CD4-positive, alpha-beta T cell (primary cell): Measurements from ENCODE around the gene RHOF. TPM values are rescaled to one million over a fixed set of nuclear protein-coding genes. Genes with fewer than 3 reads are reported as not detected.
A peak's percentile ranks its signal among the peaks of the same experiment; 100 is the strongest.

Experiments used
- ATAC-seq: fragments of 200-7000 bp; cut with Tn5 transposase; one replicate; pipeline ENCODE4 v1.10.0; 2022; ENCODE audit warnings: mild to moderate bottlenecking; ENCODE audit not compliant: poor library complexity
- CTCF ChIA-PET: fragments of 350-600 bp; sonication (Branson Sonifier 250); formaldehyde crosslinking; loops from one replicate; lab custom pipeline; 2021; ENCODE audit warnings: antibody characterized with exemption, inconsistent platforms; lab: Charles Lee
- POLR2A ChIA-PET: fragments of 350-600 bp; sonication (Branson Sonifier 250); formaldehyde crosslinking; loops from one replicate; lab custom pipeline; 2021; ENCODE audit warnings: antibody characterized with exemption, inconsistent platforms; lab: Charles Lee
- DNase-seq, 14 experiments: peaks; one replicate each; pipeline ENCODE4 v3.0.0-alpha.2; 2013 to 2020; ENCODE audit warnings: mixed read lengths in 2 of 14
- H3K27ac ChIP-seq, 2 donors: one replicate each; pipeline versions ENCODE4 v1.5.1 to v1.7.0; 2013; ENCODE audit warnings: low read length in 2 of 2, low read depth in 1 of 2, mild to moderate bottlenecking in 1 of 2
- H3K27me3 ChIP-seq, 2 experiments: 1 replicate in 1 of 2; 2 replicates in 1 of 2; pipeline versions ENCODE4 v1.6.1 to v1.7.0; 2013; ENCODE audit warnings: low read length in 2 of 2, control low read depth in 1 of 2, mild to moderate bottlenecking in 1 of 2, moderate library complexity in 1 of 2; ENCODE audit not compliant: insufficient read depth in 2 of 2, control insufficient read depth in 1 of 2
- H3K36me3 ChIP-seq: one replicate; pipeline ENCODE4 v1.6.1; 2013; ENCODE audit warnings: low read length, control low read depth; ENCODE audit not compliant: insufficient read depth
- H3K4me1 ChIP-seq: one replicate; pipeline ENCODE4 v1.6.1; 2013; ENCODE audit warnings: low read length, control low read depth; ENCODE audit not compliant: insufficient read depth
- H3K4me3 ChIP-seq: one replicate; pipeline ENCODE4 v1.5.1; 2013; ENCODE audit warnings: mild to moderate bottlenecking, low read length, moderate library complexity
- H3K9me3 ChIP-seq, 2 experiments: 1 replicate in 1 of 2; 2 replicates in 1 of 2; pipeline versions ENCODE4 v1.6.1 to v1.7.0; 2013; ENCODE audit warnings: low read length in 2 of 2, mild to moderate bottlenecking in 2 of 2, control low read depth in 1 of 2, moderate library complexity in 1 of 2; ENCODE audit not compliant: control insufficient read depth in 1 of 2, insufficient read depth in 1 of 2
- H3K27ac Mint-ChIP-seq: one replicate; pipeline ENCODE4 v1.8.0; 2020; ENCODE audit warnings: mixed read lengths
- H3K27me3 Mint-ChIP-seq: one replicate; pipeline ENCODE4 v1.8.0; 2021; ENCODE audit warnings: mixed read lengths
- H3K36me3 Mint-ChIP-seq: one replicate; pipeline ENCODE4 v1.8.0; 2021; ENCODE audit warnings: low read depth, mixed read lengths
- H3K4me1 Mint-ChIP-seq: one replicate; pipeline ENCODE4 v1.8.0; 2021; ENCODE audit warnings: low read depth, mixed read lengths
- H3K4me3 Mint-ChIP-seq: one replicate; pipeline ENCODE4 v1.8.0; 2020; ENCODE audit warnings: mild to moderate bottlenecking, mixed read lengths
- H3K9me3 Mint-ChIP-seq: one replicate; pipeline ENCODE4 v1.8.0; 2020; ENCODE audit warnings: mixed read lengths
- intact Hi-C, 2 experiments: fragments of 100-400 bp; cut with DNase I in 1 of 2; cut with micrococcal nuclease in 1 of 2; formaldehyde crosslinking; loops; one replicate each; pipeline versions ENCODE4 v1.15.1 to v1.9.0; 2023 to 2025; cut with DNase I, micrococcal nuclease
- total RNA-seq, 174 experiments: library from RNA in 2 of 174; stranded (reverse) in 2 of 174; gene quantifications; one replicate each; pipeline ENCODE4 v1.2.3 and lab custom pipeline; 2021 to 2026
- TF ChIP-seq, protein P1 (sequence below): fragments of 200-600 bp; IDR thresholded peaks from one replicate; pipeline ENCODE4 v1.8.0; 2022; ENCODE audit warnings: antibody characterized with exemption, mild to moderate bottlenecking

Gene RHOF
- total RNA-seq, 2 experiments from 2014 or later = 155 to 164 TPM

DNA sequence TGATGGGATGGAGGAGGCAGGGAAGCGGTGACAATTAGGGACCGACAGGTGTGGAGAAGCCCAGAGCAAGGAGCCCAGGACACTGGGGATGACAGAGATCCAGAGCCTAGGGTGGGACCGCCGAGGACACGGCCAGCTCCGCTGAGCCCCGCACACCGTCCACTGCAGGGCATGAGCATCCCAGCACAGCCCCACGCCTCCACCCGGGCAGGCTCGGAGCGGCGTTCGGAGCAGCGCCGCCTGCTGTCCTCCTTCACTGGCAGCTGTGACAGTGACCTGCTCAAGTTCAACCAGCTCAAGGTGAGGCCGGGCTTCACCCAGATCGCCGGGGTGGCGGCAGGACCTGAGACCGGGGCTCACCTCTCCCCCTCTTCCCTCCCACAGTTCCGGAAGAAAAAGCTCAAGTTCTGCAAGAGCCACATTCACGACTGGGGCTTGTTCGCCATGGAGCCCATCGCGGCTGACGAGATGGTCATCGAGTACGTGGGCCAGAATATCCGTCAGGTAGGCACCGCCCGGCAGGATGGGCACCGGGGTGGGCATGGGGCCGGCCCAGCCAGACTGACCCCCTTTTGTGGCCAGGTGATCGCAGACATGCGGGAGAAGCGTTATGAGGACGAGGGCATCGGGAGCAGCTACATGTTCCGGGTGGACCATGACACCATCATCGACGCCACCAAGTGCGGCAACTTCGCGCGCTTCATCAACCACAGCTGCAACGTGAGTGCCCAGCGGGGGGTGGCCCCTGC is 34.0 kb upstream of the RHOF start:
- no peak for DNase-seq
- intact Hi-C loops = no loop called here
- Mint-ChIP-seq H3K4me3 (no peak overlapping the region), H3K27me3 (no peaks in the 10 kb centered on the region), H3K36me3 (peaks cover 88% of the 10 kb centered on the region), H3K9me3 (no peaks in the 10 kb centered on the region), H3K27ac (peak overlapping the region; percentile 58), H3K4me1 (no peaks in the 10 kb centered on the region)
- TF ChIP-seq, protein P1, sequence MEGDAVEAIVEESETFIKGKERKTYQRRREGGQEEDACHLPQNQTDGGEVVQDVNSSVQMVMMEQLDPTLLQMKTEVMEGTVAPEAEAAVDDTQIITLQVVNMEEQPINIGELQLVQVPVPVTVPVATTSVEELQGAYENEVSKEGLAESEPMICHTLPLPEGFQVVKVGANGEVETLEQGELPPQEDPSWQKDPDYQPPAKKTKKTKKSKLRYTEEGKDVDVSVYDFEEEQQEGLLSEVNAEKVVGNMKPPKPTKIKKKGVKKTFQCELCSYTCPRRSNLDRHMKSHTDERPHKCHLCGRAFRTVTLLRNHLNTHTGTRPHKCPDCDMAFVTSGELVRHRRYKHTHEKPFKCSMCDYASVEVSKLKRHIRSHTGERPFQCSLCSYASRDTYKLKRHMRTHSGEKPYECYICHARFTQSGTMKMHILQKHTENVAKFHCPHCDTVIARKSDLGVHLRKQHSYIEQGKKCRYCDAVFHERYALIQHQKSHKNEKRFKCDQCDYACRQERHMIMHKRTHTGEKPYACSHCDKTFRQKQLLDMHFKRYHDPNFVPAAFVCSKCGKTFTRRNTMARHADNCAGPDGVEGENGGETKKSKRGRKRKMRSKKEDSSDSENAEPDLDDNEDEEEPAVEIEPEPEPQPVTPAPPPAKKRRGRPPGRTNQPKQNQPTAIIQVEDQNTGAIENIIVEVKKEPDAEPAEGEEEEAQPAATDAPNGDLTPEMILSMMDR = no peak
- H3K9me3 ChIP-seq = no peaks in the 10 kb centered on the region
- H3K27ac ChIP-seq = no peak overlapping the region
- ChIA-PET POLR2A (interaction anchor here (0.9 to 1.2 kb wide), 4 partner anchors 12 to 141 kb away, joined by 3 to 8 read pairs (median 4); no protein-coding TSS in a partner anchor), CTCF (interaction anchor here (2.5 to 5.7 kb wide), 2 partner anchors 10 to 33 kb away, joined by 9 to 38 read pairs; partner anchors contain the start of gene RHOF)
- H3K36me3 ChIP-seq = peaks cover 86% of the 10 kb centered on the region
- no peak for ATAC-seq
- no peaks in the 10 kb centered on the region for H3K27me3 ChIP-seq
- no peak overlapping the region for H3K4me3 ChIP-seq
- no peaks in the 10 kb centered on the region for H3K4me1 ChIP-seq

DNA sequence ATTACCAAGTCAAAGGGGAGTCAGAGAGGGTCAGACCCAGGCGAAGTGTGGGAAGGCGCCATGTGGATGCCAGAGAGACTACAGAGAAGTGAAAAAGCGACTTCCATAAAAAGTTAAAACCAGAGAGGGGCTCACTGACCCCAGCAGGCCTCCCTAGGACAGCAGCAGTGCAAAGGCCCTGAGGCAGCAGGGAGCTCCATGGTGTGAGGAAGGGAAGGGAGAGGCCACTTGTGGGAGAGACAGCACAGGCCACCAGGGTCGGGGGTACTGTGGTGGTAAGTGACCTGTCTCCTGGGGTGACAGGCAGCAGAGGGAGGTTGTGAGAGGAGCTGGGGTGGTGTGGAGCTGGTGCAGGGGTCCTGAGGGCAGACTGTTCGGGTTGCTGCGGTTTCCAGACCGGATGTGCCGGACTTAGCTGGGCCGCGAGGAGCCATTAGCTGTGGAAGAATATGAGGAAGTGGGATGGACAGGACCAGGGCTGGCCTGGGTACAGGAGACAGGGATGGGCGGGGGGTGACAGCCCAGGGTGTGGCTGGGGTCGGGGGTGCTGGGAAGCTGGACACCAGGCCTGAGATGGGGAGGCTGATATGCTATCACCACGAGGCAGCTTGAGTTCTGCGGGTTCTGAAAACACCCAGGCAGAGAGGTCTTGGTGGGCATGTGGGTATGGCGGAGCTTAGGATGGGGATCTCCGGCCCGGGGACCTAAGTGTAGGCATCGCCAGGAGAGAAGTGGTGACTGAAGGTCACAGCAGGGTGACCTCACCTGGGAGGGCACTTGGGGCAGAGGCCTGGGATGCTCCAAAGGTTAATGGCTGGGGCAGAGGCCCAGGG is 33.0 kb upstream of the RHOF start:
- no peaks in the 10 kb centered on the region for H3K9me3 ChIP-seq
- ChIA-PET POLR2A (interaction anchor here (0.9 to 1.2 kb wide), 3 partner anchors 10 to 44 kb away, joined by 3 to 4 read pairs (median 3); no protein-coding TSS in a partner anchor), CTCF (interaction anchor here (5.7 kb wide), 1 partner anchor 32 kb away, joined by 38 read pairs; the partner anchor contains the start of gene RHOF)
- peaks cover 91% of the 10 kb centered on the region for H3K36me3 ChIP-seq
- Mint-ChIP-seq H3K9me3 (no peaks in the 10 kb centered on the region), H3K27me3 (no peaks in the 10 kb centered on the region), H3K4me3 (peak overlapping the region; percentile 31), H3K27ac (peak overlapping the region; percentile 58), H3K4me1 (no peaks in the 10 kb centered on the region), H3K36me3 (peaks cover 89% of the 10 kb centered on the region)
- TF ChIP-seq, protein P1 = no peak
- intact Hi-C loops = no loop called here
- H3K27ac ChIP-seq = no peak overlapping the region
- H3K4me3 ChIP-seq = no peak overlapping the region
- ATAC-seq (no peak), DNase-seq (no peak)
- no peaks in the 10 kb centered on the region for H3K27me3 ChIP-seq
- no peaks in the 10 kb centered on the region for H3K4me1 ChIP-seq

DNA sequence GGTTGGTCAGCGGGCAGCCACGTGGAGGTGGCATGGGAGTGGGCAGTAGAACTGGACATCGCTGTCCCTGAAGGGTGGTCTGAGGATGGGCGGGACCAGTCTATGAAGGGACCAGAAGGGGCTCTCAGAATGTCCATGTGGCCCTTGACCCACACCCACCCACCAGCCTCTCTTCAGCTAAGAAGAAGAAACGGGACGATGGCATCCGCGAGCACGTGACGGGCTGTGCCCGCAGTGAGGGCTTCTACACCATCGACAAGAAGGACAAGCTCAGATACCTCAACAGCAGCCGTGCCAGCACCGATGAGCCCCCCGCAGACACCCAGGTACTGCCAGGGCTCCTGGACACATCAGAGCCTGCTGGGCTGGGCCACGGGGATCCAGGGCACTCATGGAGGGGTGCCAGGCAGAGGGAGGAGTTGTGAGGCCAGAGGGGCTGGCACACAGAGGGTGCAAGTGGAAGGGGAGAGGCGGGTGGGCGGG is 31.6 kb upstream of the RHOF start:
- peak overlapping the region; percentile 30 for H3K27ac Mint-ChIP-seq

More for the DNA sequence above, 31.6 kb upstream of the RHOF start:
- peaks cover 91% of the 10 kb centered on the region for H3K36me3 ChIP-seq
- intact Hi-C loops = no loop called here
- no peak overlapping the region for H3K4me3 Mint-ChIP-seq
- no peaks in the 10 kb centered on the region for H3K4me1 ChIP-seq
- DNase-seq (no peak), ATAC-seq (no peak)
- H3K27ac ChIP-seq = no peak overlapping the region
- TF ChIP-seq, protein P1 = no peak
- ChIA-PET POLR2A (interaction anchor here (1.2 to 1.3 kb wide), 2 partner anchors 9 to 22 kb away, joined by 3 read pairs; no protein-coding TSS in a partner anchor), CTCF (interaction anchor here (1.4 to 5.7 kb wide), 2 partner anchors 13 to 31 kb away, joined by 6 to 38 read pairs; partner anchors contain the start of gene RHOF)
- no peaks in the 10 kb centered on the region for H3K27me3 Mint-ChIP-seq
- no peaks in the 10 kb centered on the region for H3K9me3 Mint-ChIP-seq
- H3K36me3 Mint-ChIP-seq = peaks cover 89% of the 10 kb centered on the region
- no peaks in the 10 kb centered on the region for H3K4me1 Mint-ChIP-seq
- H3K27me3 ChIP-seq = no peaks in the 10 kb centered on the region
- no peaks in the 10 kb centered on the region for H3K9me3 ChIP-seq
- H3K4me3 ChIP-seq = no peak overlapping the region
